ENCODE results near the gene LRATD1.

GRCh38 chr2:14621114-14621513, 11.4 kb upstream of the LRATD1 start:
- TF ChIP-seq, protein P1, sequence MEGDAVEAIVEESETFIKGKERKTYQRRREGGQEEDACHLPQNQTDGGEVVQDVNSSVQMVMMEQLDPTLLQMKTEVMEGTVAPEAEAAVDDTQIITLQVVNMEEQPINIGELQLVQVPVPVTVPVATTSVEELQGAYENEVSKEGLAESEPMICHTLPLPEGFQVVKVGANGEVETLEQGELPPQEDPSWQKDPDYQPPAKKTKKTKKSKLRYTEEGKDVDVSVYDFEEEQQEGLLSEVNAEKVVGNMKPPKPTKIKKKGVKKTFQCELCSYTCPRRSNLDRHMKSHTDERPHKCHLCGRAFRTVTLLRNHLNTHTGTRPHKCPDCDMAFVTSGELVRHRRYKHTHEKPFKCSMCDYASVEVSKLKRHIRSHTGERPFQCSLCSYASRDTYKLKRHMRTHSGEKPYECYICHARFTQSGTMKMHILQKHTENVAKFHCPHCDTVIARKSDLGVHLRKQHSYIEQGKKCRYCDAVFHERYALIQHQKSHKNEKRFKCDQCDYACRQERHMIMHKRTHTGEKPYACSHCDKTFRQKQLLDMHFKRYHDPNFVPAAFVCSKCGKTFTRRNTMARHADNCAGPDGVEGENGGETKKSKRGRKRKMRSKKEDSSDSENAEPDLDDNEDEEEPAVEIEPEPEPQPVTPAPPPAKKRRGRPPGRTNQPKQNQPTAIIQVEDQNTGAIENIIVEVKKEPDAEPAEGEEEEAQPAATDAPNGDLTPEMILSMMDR (IDR thresholded peaks at IDR 0.05; ENCODE audit: poor library complexity) = no peak
- TF ChIP-seq EZH2 (IDR thresholded peaks at IDR 0.05; ENCODE audit: borderline replicate concordance) (no peak), EZH2phosphoT487 (IDR thresholded peaks at IDR 0.05; ENCODE audit: low read depth, severe bottlenecking, unreplicated experiment) (no peak)

Measured in hepatocyte (in vitro differentiated cells).